IMR-90 (cell line): ENCODE results near the gene LILRB1. TPM values are rescaled to one million over a fixed set of nuclear protein-coding genes. Genes with fewer than 3 reads are reported as not detected.
"Not testable (repeated sequence)": the region's sequence is repeated elsewhere in the genome, so short reads cannot be mapped to it uniquely, and the experiment has no call there.

Experiments
- ATAC-seq: fragments of 200-7000 bp; cut with Tn5 transposase; 2 replicates; pipeline ENCODE4 v1.9.1; 2020; ENCODE audit warnings: low read depth, mild to moderate bottlenecking, moderate library complexity
- BruUV-seq: library from RNA; stranded (reverse); fragments of 400-500 nt; replicated peaks from 2 replicates; lab custom pipeline; 2021; lab: Mats Ljungman, UMichigan
- CTCF ChIA-PET: fragments of 300-600 bp; formaldehyde crosslinking; extraction: SDS; loops from one replicate; lab custom pipeline; 2021; ENCODE audit warnings: antibody characterized with exemption; lab: Yijun Ruan, JAX
- POLR2A ChIA-PET: fragments of 300-600 bp; sonication (Branson Sonifier 250); formaldehyde crosslinking; loops from one replicate; lab custom pipeline; 2022; ENCODE audit warnings: antibody characterized with exemption; ENCODE audit not compliant: unreplicated experiment; lab: Charles Lee
- DNase-seq: peaks from one replicate; pipeline ENCODE4 v3.0.0; 2013
- H2AFZ ChIP-seq: replicated peaks from 2 replicates; pipeline ENCODE3; 2013; ENCODE audit warnings: low read length, mild to moderate bottlenecking; ENCODE audit not compliant: poor library complexity
- H2AK5ac ChIP-seq: 2 replicates; pipeline ENCODE4 v1.6.1; 2013; ENCODE audit warnings: low read depth, low read length, inconsistent platforms
- H2AK9ac ChIP-seq: replicated peaks from 2 replicates; pipeline ENCODE3; 2013; ENCODE audit warnings: mild to moderate bottlenecking, low read depth, low read length, moderate library complexity; ENCODE audit not compliant: poor library complexity
- H2BK120ac ChIP-seq: 2 replicates; pipeline ENCODE4 v1.6.1; 2013; ENCODE audit warnings: low read depth, low read length, inconsistent platforms
- H2BK15ac ChIP-seq: 3 replicates; pipeline ENCODE4 v1.6.1; 2013; ENCODE audit warnings: low read depth, low read length, inconsistent platforms
- H2BK20ac ChIP-seq: 2 replicates; pipeline ENCODE4 v1.6.1; 2013; ENCODE audit warnings: low read depth, mild to moderate bottlenecking, inconsistent platforms, low read length, moderate library complexity
- H2BK5ac ChIP-seq: 2 replicates; pipeline ENCODE4 v1.6.1; 2013; ENCODE audit warnings: mild to moderate bottlenecking, low read depth, low read length, inconsistent platforms; ENCODE audit not compliant: poor library complexity, severe bottlenecking
- H3K14ac ChIP-seq: replicated peaks from 2 replicates; pipeline ENCODE4 v1.6.1; 2013; ENCODE audit warnings: low read depth, low read length, inconsistent platforms
- H3K18ac ChIP-seq: 2 replicates; pipeline ENCODE4 v1.6.1; 2013; ENCODE audit warnings: low read depth, low read length, control low read depth
- H3K23ac ChIP-seq: 2 replicates; pipeline ENCODE4 v1.6.1; 2013; ENCODE audit warnings: low read depth, low read length, inconsistent platforms
- H3K27ac ChIP-seq: 2 replicates; pipeline ENCODE4 v1.5.1; 2013; ENCODE audit warnings: mild to moderate bottlenecking, control low read depth, low read length; ENCODE audit not compliant: insufficient read depth
- H3K27me3 ChIP-seq: 2 replicates; pipeline ENCODE4 v1.6.1; 2013; ENCODE audit warnings: low read length; ENCODE audit not compliant: control insufficient read depth, insufficient read depth
- H3K36me3 ChIP-seq: 2 replicates; pipeline ENCODE4 v1.6.1; 2013; ENCODE audit warnings: low read length, mixed read lengths; ENCODE audit not compliant: control insufficient read depth, insufficient read depth
- H3K4ac ChIP-seq: 2 replicates; pipeline ENCODE4 v1.6.1; 2013; ENCODE audit warnings: low read depth, low read length, inconsistent platforms
- H3K4me1 ChIP-seq: 2 replicates; pipeline ENCODE4 v1.6.1; 2013; ENCODE audit warnings: low read length, mixed read lengths; ENCODE audit not compliant: control insufficient read depth, insufficient read depth
- H3K4me2 ChIP-seq: 2 replicates; pipeline ENCODE4 v1.6.1; 2013; ENCODE audit warnings: low read depth, mild to moderate bottlenecking, control low read depth, low read length, moderate library complexity
- H3K4me3 ChIP-seq: 2 replicates; pipeline ENCODE4 v1.5.1; 2013; ENCODE audit warnings: low read depth, mild to moderate bottlenecking, control low read depth, low read length, moderate library complexity; ENCODE audit not compliant: insufficient read depth
- H3K56ac ChIP-seq: 2 replicates; pipeline ENCODE4 v1.6.1; 2013; ENCODE audit warnings: low read length, inconsistent platforms; ENCODE audit not compliant: insufficient read depth; ENCODE audit errors: extremely low read depth
- H3K79me1 ChIP-seq, 2 experiments: 2 replicates each; pipeline ENCODE4 v1.6.1; 2013; ENCODE audit warnings: low read length in 2 of 2, inconsistent platforms in 1 of 2, low read depth in 1 of 2
- H3K9ac ChIP-seq: 2 replicates; pipeline ENCODE4 v1.6.1; 2013; ENCODE audit warnings: low read depth, low read length, control low read depth
- H3K9me1 ChIP-seq: 2 replicates; pipeline ENCODE4 v1.6.1; 2013; ENCODE audit warnings: low read length, inconsistent platforms; ENCODE audit not compliant: insufficient read depth
- H3K9me3 ChIP-seq: 2 replicates; pipeline ENCODE4 v1.6.1; 2013; ENCODE audit warnings: low read length; ENCODE audit not compliant: control insufficient read depth, insufficient read depth
- H4K20me1 ChIP-seq: 2 replicates; pipeline ENCODE4 v1.6.1; 2013; ENCODE audit warnings: low read length, inconsistent platforms; ENCODE audit not compliant: insufficient read depth
- H4K5ac ChIP-seq: 2 replicates; pipeline ENCODE4 v1.6.1; 2013; ENCODE audit warnings: mild to moderate bottlenecking, low read depth, low read length, control low read depth
- H4K8ac ChIP-seq, 2 experiments: 2 replicates each; pipeline ENCODE4 v1.6.1; 2013; ENCODE audit warnings: low read depth in 2 of 2, low read length in 2 of 2, control low read depth in 1 of 2, inconsistent platforms in 1 of 2
- H4K91ac ChIP-seq: 2 replicates; pipeline ENCODE4 v1.6.1; 2013; ENCODE audit warnings: low read depth, low read length, inconsistent platforms; ENCODE audit not compliant: insufficient read depth
- WGBS, 2 experiments: methylation state at CpG; one replicate each; pipeline versions ENCODE4 v1.1.5 to v1.1.7; 2013; ENCODE audit warnings: missing lambda C conversion rate in 2 of 2; ENCODE audit not compliant: insufficient read length in 1 of 2; ENCODE audit errors: extremely low coverage in 2 of 2; 5-methylcytosine and 5-hydroxymethylcytosine counted together
- dilution Hi-C: fragments of 300-500 bp; cut with HindIII; formaldehyde crosslinking; loops from one replicate; pipeline ENCODE4 v1.14.3; 2018; ENCODE audit warnings: low sequenced_read_pairs; ENCODE audit not compliant: unreplicated experiment
- in situ Hi-C: fragments of 300-500 bp; cut with MboI; formaldehyde crosslinking; loops from 3 replicates; pipeline ENCODE4 v1.14.3; 2019; ENCODE audit warnings: low sequenced_read_pairs, inconsistent platforms, mixed read lengths
- intact Hi-C: fragments of 100-400 bp; cut with micrococcal nuclease; formaldehyde crosslinking; loops from 2 replicates; pipeline ENCODE4 v1.10.0; 2022
- polyA plus RNA-seq, 3 experiments: library from polyadenylated mRNA; depleted of rRNA; stranded (reverse); fragments of >200 nt; gene quantifications; 2 replicates each; pipeline ENCODE4 v1.2.3, GENCODE V29; 2012; ENCODE audit warnings: low replicate concordance in 1 of 3
- total RNA-seq: library from RNA; depleted of rRNA; stranded (reverse); fragments of >200 nt; gene quantifications from 2 replicates; pipeline ENCODE4 v1.2.3, GENCODE V29; 2012

LILRB1 gene
- total and polyA plus RNA-seq, 2 of the 4 experiments (the other 2 are of a cell fraction) = not detected

- H3K79me1 ChIP-seq, H3K27me3 ChIP-seq, H3K9me1 ChIP-seq, H2AFZ ChIP-seq, H3K4me2 ChIP-seq, POLR2A ChIA-PET, H3K9me3 ChIP-seq, H4K8ac ChIP-seq, H4K20me1 ChIP-seq, H3K36me3 ChIP-seq, H3K9ac ChIP-seq, ATAC-seq, H2AK9ac ChIP-seq, H4K91ac ChIP-seq, dilution Hi-C loops, H2BK120ac ChIP-seq, H3K56ac ChIP-seq, H3K4me3 ChIP-seq, H3K23ac ChIP-seq, BruUV-seq, H2AK5ac ChIP-seq, H3K4ac ChIP-seq, DNase-seq, H4K5ac ChIP-seq, H3K4me1 ChIP-seq, H2BK15ac ChIP-seq, H3K18ac ChIP-seq, H3K27ac ChIP-seq, CTCF ChIA-PET, intact Hi-C loops, H2BK20ac ChIP-seq, in situ Hi-C loops, H3K14ac ChIP-seq, H2BK5ac ChIP-seq: not testable (repeated sequence)
- 63% methylated on average over 5 of the region's 15 CpGs; no CpG with 5 or more reads in 1 of the 2 experiments for WGBS, 2 experiments
Measured at GRCh38 chr19:54624934-54625730, 5.2 kb upstream of the LILRB1 start.
